ENCODE measurements around the gene SLC34A3. TPM values are rescaled to one million over a fixed set of nuclear protein-coding genes. Genes with fewer than 3 reads are reported as not detected.

SLC34A3 gene
- total RNA-seq, 2 experiments from 2014 or later: not detected

GRCh38 chr9:137228506-137228967, 2.2 kb upstream of the SLC34A3 start:
- ATAC-seq (no peak), DNase-seq (no peak)
- CTCF ChIA-PET: interaction anchor here (0.8 to 8.9 kb wide), 5 partner anchors 8 to 133 kb away, joined by 3 to 58 read pairs (median 11); partner anchors contain the start of gene TUBB4B
- Mint-ChIP-seq H3K36me3 (ENCODE audit: low read depth) (no peaks in the 10 kb centered on the region), H3K27ac (no peak overlapping the region), H3K4me1 (ENCODE audit: low read depth) (peaks cover 7% of the 10 kb centered on the region), H3K27me3 (peaks cover 3% of the 10 kb centered on the region), H3K4me3 (no peak overlapping the region), H3K9me3 (no peaks in the 10 kb centered on the region)
- POLR2A ChIA-PET: interaction anchor here (1.2 kb wide), 1 partner anchor 10 kb away, joined by 3 read pairs; no protein-coding TSS in a partner anchor
- intact Hi-C loops (cut with micrococcal nuclease): loop anchor here (5.0 kb wide), 1 partner anchor 106 kb away; no protein-coding TSS in a partner anchor
- TF ChIP-seq, protein P1, sequence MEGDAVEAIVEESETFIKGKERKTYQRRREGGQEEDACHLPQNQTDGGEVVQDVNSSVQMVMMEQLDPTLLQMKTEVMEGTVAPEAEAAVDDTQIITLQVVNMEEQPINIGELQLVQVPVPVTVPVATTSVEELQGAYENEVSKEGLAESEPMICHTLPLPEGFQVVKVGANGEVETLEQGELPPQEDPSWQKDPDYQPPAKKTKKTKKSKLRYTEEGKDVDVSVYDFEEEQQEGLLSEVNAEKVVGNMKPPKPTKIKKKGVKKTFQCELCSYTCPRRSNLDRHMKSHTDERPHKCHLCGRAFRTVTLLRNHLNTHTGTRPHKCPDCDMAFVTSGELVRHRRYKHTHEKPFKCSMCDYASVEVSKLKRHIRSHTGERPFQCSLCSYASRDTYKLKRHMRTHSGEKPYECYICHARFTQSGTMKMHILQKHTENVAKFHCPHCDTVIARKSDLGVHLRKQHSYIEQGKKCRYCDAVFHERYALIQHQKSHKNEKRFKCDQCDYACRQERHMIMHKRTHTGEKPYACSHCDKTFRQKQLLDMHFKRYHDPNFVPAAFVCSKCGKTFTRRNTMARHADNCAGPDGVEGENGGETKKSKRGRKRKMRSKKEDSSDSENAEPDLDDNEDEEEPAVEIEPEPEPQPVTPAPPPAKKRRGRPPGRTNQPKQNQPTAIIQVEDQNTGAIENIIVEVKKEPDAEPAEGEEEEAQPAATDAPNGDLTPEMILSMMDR (IDR thresholded peaks at IDR 0.05): no peak

DNA sequence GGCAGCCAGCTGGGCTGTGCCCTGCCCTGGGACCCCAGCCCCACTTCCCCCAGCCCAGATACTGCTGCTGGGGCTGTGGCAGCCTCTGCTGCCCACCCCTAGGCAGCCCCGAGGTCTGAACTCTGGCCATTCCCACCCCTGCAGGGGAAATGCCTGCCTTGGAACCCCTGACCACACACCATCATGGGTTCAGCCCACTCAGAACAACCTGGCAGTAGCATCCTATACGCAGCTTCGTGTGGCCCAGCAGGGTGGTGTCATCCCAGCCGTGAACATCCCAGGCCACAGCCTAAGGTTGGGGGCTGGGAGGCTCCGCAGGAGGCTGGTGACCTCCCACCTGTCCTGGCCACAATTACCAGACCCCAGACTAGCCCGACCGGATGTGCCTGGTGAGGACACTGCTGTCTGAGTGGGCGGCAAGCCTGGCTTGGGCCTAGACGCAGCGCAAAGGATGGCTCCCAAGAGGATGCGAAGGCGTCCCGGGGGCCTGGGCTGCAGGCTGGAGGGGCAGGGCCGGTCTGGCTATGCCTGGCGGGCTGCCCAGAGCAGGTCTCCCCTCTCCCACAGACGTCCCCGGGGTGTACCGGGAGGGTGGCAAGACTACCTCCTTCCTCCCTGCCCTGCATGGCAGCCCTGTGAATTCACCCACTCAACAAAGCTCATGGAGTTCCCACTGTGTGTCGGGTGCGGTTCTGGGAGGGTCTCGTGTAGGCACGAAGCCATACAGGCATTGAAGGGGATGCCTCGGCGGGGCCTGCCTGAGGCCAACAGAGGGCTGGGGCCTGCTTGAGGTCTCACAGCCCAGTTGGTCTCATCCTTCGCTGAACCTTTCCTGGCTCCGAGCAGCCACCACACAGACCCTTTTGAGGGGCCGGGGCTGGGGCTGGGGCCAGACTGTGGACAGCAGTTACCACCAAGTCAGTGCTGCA, 1.5 kb upstream of the SLC34A3 start:
- Mint-ChIP-seq H3K4me3 (no peak overlapping the region), H3K36me3 (ENCODE audit: low read depth) (no peaks in the 10 kb centered on the region), H3K4me1 (ENCODE audit: low read depth) (peaks cover 4% of the 10 kb centered on the region), H3K27ac (no peak overlapping the region), H3K27me3 (peaks cover 3% of the 10 kb centered on the region), H3K9me3 (no peaks in the 10 kb centered on the region)
- CTCF ChIA-PET: interaction anchor here (1.1 to 2.4 kb wide), 4 partner anchors 11 to 183 kb away, joined by 3 to 11 read pairs (median 4); partner anchors contain the start of genes NPDC1 and TUBB4B
- intact Hi-C loops (cut with micrococcal nuclease): loop anchor here (5.0 kb wide), 1 partner anchor 107 kb away; no protein-coding TSS in a partner anchor
- TF ChIP-seq, protein P1 (IDR thresholded peaks at IDR 0.05): no peak
- DNase-seq (no peak), ATAC-seq (no peak)
- POLR2A ChIA-PET: interaction anchor here (1.2 to 2.3 kb wide), 2 partner anchors 9 to 11 kb away, joined by 3 to 8 read pairs; partner anchors contain the start of gene TUBB4B

DNA sequence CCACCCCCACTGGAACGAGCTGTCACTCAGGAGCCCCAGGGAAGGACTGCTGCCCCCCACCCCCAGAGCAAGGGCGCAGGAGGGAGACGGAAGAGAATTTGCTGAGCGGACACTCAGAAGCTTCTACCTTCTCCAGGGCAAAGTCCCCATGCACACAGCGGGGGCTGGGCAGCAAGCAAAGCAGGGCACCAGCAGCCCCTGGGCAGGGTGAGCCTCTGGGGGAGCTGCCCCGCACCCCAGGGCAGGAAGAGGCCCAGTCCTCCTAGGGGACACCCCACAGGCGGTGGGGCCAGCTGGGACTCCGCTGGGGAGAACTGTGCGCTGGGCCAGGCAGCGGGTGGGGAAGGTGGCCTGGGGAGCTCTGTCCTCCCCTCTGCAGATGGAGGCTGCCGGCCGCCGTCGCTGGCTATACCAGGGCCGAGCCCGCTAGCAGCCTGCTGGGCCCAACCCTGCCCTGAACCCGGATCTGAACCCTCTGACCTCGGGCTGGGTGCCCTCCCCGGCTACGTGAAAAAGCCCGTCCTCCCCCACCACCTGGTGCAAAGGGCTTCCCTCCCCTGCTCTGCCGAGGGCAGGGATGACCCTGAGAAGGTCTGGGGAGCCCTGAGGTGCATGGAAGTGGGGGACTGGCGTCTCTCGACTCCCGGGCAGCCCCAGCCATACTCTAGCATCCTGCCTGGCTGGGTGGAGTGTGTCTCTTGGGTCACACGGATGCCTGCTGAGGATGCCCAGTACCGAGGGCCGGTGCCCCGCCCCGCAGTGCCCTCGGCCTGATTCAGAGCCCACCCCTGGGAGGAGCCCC, 597 bp upstream of the SLC34A3 start:
- H3K4me1 Mint-ChIP-seq (ENCODE audit: low read depth): peaks cover 3% of the 10 kb centered on the region
- intact Hi-C loops (cut with micrococcal nuclease): loop anchor here (5.0 kb wide), 1 partner anchor 108 kb away; no protein-coding TSS in a partner anchor
- no peaks in the 10 kb centered on the region for H3K36me3 Mint-ChIP-seq (ENCODE audit: low read depth)
- no peaks in the 10 kb centered on the region for H3K9me3 Mint-ChIP-seq
- no peak for DNase-seq
- H3K4me3 Mint-ChIP-seq: no peak overlapping the region
- no peak overlapping the region for H3K27ac Mint-ChIP-seq
- ChIA-PET POLR2A (interaction anchor here (2.3 kb wide), 1 partner anchor 10 kb away, joined by 8 read pairs; the partner anchor contains the start of gene TUBB4B), CTCF (interaction anchor here (1.1 to 1.2 kb wide), 2 partner anchors 53 to 184 kb away, joined by 3 read pairs; partner anchors contain the start of gene NPDC1)
- TF ChIP-seq, protein P1 (IDR thresholded peaks at IDR 0.05): no peak
- H3K27me3 Mint-ChIP-seq: peaks cover 9% of the 10 kb centered on the region
- ATAC-seq: no peak

DNA sequence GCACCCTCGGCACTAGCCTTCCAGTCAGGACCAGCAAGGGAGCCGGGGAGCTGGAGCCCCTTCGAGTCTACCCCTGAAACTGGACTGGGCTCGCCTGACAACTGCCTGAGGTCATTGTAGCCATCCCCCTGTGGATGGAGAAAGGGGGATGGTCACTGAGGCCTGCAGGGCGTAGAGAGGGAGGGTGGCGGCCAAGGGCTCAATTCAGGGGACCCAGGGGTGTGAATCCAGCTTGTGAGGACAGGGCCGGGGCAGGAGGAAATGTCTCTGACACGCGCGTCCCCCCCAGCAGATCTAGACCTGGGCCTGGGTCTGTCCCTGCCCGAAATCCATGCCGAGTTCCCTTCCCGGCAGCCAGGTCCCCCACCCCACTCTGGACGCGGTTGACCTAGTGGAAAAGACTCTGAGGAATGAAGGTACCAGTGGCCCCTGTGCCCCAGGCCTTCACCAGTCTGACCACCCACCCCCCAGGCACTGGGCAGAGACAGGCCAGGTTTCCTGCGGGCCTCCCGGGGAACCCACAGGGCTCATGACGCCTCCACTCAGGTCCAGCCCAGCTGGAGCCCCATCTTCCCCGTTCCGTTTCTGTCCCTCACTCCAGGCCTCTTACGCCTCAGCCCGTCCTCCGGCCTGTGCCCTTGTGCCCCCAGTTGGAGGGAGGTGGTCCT, 805 bp downstream of the SLC34A3 start:
- no peak overlapping the region for H3K27ac Mint-ChIP-seq
- ATAC-seq (no peak), DNase-seq (no peak)
- ChIA-PET POLR2A (interaction anchor here (2.3 kb wide), 1 partner anchor 9 kb away, joined by 8 read pairs; the partner anchor contains the start of gene TUBB4B), CTCF (interaction anchor here (0.8 kb wide), 1 partner anchor 31 kb away, joined by 3 read pairs; the partner anchor contains the start of gene TPRN)
- TF ChIP-seq, protein P1 (IDR thresholded peaks at IDR 0.05): no peak
- peaks cover 11% of the 10 kb centered on the region for H3K27me3 Mint-ChIP-seq
- no peaks in the 10 kb centered on the region for H3K9me3 Mint-ChIP-seq
- peaks cover 3% of the 10 kb centered on the region for H3K4me1 Mint-ChIP-seq (ENCODE audit: low read depth)
- intact Hi-C loops (cut with micrococcal nuclease): no loop called here
- no peaks in the 10 kb centered on the region for H3K36me3 Mint-ChIP-seq (ENCODE audit: low read depth)
- H3K4me3 Mint-ChIP-seq: no peak overlapping the region

Data from activated CD8-positive, alpha-beta T cell treated with anti-CD3 and anti-CD28 coated beads for 36 hours (primary cell).